HG03432 (cell line): ENCODE results near the gene PRSS56.

Source experiments
- ATAC-seq: cut with Tn5 transposase; IDR thresholded peaks from one replicate; pipeline ENCODE4 v1.9.1; 2021; ENCODE audit warnings: mild to moderate bottlenecking, moderate library complexity; ENCODE audit not compliant: unreplicated experiment

Gene PRSS56

DNA sequence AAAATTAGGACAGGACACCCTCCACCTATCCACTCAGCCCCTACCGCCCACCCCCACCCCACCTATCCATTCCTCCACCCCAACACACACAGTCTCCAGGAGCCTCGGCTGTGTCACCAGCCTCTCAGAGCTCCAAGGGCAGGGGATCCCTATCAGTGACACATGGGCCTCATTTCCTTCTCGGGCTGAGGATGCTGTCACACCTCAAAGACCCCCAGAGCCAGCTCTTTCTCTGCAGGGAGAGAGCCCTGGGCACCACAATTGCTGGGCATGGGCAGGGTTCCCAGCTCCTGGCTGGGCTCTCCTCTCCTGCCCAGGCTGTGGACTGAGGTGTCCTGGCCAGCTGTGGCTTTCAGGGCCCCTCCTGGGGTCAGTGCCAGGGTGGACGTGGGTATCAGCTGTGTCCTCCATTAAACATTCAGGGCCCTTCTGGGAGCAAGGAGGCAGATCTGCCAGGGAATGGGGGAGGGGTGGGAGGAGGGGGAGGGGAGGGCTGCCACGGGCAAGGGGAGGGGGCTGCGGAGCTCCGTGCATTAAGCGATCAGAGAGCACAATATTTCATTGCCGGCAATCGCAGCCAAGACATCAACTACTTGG, 18.3 kb upstream of the PRSS56 start:
- ATAC-seq, result no peak

DNA sequence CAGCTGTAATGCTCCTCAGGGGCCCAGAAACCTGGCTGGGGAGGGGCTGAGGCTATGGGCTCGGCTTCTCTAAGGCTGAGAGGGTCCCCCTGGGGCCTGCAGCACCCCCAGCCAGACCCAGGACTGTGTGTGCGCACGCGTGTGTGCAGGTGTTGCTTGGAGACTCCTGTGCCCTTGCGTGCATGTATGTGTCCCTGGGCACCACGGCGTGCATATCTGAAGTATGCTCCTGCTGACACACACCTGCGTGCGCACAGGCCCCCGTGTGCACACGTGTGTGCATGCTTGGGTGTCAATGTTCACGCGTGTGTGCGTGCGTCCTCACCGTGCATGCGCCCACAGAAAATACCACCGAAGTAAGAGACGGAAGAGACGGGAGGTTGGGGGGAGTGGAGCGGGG, 17.7 kb upstream of the PRSS56 start:
- ATAC-seq, result no peak

DNA sequence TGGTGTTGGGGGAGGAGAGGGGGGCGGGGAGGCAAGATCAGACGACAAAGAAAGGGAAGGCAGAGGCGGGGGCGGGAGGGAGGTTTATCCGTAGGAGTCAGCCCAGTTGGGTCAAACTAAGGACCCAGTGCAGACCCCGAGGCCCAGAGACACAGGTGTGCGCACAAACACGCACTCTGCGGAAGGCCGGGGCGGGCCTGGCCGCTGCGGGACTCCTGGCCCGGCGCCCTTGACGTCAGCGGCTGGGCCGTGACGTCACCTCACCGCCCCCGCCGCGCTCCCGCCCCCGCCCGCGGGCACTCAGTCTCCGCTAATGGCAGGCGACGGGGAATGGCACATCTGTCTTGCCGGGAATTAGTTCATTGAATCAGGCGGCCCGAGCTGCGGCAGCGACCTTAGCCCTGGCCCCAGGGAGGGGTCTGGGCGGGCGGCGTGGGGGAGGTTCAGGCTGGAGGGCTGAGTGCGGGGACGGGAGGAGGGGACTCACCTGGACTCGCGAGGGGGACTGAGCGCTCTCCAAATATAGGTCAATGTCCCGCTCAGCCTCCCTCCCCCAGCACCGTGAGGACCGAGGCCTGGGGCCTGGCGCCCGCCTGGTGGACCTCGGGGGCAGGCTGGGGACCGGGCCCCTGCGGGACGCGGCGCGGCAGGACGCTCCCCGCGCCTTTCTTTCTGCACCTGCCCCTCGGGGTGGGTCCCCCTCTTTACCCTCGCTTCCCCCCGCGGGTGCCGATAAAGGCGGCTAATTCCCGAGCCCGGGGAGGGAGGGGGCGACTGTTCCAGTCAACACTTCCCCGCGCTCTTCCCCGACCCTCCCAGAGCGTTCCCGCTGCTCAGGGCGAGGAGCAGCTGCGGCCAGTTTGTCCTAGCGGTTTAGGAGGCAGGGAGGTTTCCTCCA, 17.0 kb upstream of the PRSS56 start:
- no peak for ATAC-seq

DNA sequence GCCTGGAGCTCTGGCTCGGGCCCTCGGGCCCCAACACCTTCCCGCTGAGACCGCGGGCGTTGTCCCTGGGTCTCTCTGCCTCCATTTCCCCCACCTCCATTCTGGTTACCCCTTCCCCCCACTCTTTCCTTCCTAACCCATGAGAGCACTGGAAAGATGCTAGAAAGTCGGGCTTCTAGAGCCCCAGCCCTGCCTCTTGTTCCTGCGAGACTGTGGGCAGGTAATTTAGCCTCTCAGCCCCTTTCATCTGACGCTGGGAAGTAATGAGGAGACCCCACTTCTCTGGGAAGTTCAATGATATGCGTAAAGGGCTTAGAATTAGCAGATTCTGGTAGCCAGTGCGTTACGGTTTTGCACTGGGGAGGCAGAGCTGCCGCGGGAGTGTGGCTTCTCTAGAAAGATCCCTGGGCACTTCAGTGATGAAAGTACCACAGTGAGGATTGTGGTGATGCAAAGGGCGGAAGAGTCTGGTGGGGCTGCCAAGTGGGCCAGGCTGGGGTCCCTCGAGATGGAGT, 16.3 kb upstream of the PRSS56 start:
- ATAC-seq, result no peak

DNA sequence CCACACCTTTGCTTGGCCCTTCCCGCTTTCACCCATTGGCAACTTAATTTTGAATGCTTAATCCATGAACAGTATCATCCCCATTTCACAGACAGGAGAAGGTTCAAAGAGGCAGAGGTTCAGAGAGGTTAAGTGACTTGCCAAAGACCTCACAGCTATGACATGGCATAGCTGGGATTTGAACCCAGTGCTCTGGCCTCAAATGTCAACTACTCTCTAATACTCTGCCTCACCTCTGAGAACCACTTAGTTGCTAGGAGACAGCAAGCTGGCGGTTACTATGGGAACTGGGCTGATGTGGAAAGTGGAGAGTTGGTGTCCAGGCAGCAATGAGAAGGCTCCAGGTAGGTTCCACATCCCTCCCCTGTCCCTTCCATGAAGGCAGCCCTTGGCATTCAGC, 15.8 kb upstream of the PRSS56 start:
- no peak for ATAC-seq

DNA sequence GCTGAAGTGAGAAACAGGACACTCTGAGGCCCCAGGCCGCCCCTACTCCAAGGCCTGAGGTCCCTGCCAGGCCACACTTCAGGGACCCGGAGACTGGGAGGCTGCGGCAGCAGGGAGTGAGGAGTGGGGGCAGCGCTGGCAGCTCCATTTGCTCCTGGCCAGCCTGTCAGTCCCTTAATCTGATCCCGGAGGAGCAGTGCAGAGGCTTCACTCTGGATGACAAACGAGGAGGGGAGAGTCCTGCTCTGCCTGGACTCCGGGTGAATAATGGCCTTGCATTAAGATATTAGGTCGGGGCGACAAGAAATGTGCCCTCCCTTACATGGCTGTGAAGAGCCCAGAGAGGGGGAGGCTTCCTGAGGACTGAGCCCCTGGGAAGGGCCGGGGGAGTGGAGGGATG, 14.3 kb upstream of the PRSS56 start:
- ATAC-seq, result no peak

DNA sequence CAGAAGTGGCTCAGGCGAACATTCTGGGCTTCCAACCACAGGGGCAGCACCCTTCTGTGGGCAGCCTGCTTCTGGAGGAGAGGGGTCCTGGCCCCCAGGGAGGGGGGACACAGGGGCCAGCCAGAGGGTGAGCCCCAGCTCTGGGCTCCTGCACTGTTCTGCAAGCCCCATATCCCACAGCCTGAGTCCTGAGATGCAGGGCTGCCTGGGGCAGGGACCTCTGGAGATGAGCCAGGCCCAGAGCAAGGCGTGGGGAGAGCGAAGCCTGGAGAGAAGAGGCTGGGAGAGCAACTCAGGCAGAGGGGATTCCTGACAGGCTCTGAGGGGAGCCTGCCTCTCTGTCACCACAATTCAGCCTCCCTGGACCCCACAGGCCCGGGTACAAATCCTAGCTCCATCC, 13.5 kb upstream of the PRSS56 start:
- no peak for ATAC-seq

DNA sequence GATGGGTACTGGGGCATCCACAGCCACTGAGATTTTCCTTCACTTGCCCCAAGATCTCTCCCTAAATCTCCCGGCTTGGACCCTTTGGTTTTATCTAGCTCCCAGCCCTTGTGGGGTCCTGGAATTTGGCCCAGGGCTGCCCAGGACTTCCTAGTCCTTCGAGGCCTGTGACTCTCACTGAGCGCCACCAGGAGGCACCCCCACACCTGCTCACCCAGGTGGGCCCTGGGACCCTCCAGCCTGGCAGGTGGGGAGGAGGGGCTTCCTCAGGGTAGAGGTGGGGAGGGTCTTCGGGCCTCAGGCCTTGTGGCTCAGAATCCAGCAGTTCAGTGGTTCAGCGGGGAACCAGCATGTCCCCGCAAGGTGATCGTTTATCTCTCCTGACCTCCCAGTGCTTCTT, 11.9 kb upstream of the PRSS56 start:
- no peak for ATAC-seq

DNA sequence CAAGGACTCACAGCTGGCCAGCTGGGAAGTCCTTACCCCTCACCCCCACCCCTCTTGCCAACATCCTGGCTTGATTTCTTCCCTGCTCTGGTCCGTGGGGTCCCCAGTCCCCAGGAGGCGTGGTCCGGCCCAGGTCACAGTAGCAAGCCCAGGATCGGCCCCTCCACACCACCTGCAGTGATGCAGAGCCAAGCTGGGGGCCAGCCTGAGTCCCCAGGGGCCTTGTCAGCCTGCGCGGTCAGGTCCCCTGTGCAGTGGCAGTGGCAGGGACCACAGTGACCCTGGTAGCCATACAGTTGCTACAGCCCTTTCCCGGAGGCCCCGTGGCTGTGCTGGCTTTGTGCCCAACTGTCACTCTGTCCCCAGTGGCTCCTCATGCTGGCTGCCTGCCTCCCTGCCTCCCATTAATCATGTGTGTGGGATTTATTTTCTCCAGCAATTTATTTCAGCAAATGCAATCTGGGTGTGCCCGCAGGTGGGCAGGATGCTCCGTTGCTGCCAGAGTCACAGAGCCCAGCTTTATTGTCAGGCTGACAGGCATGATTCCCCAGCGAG, 8.8 kb upstream of the PRSS56 start:
- ATAC-seq, result no peak

DNA sequence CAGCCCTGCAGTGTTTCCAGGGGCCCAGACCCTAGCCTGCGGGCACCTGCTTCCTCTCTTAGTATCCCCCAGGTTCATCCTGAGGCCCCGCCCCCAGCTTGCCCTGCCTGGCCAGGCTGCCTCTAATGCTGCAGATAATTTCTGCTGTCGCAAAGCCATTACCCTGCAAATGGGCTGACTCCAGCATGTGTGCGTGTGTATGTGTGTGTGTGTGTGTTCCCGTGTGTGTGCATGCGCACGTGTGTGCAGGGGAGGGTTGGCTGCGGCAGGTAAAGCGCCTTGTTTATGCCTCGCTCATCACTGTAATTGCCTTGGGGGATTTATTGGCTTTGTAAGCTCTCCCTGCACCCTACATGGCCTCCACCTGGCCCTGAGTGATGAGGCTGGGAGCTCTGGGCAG, 7.6 kb upstream of the PRSS56 start:
- ATAC-seq, result no peak

DNA sequence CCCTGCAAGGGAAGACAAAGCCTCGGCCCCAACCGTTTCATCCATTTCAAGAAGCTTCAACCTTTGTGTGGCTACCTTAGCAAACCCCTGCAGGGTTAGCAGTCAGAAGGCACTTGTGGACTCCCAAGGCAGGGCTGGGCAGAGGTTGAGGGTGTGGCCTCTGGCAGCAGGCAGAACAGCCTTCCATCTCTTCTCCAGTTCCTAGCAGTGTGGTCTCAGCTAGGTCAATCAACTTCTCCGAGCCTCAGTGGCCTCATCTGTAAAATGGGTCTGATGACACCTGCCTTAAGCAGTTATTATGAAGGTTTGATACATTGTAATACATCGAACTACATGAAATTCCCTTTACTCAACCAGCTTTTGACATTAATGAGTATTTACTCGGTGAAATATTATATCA, 6.8 kb upstream of the PRSS56 start:
- ATAC-seq, result no peak

DNA sequence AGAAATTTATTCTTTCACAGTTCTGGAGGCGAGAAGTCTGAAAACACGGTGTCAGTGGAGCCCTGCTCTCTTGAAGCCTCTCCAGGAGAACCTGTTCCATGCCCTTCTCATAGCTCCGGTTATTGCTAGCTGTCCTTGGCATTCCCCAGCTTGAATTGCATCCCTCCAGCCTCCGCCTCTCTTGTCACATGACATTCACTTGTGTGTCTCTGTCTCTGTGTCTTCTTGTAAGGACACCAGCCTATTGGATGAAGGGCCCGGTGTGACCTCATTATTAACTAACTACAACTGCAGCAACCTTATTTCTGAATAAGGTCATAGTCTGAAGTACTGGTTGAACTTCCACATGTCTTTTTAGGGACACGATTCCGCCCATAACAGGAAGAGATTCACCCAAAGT, 4.5 kb upstream of the PRSS56 start:
- no peak for ATAC-seq

DNA sequence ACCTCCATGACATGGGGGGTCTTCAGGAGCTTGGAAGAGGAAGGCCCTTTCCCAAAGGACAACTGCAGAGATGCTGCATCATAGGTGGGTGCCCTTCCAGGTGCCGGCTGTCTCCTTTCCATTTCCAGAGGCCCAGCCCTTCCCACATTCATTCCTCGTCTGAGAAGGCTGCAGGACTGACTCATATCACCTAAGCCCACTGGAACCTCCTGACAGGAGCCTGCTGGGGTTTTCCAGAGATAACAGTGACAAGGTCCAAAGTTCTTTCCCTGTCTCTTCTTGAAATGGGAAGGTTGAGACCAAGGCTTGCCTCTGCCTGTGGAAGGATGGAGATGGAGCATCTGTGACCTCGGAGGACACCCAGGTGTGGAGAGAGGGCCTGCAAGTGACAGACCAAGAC, 3.6 kb upstream of the PRSS56 start:
- ATAC-seq, result no peak

DNA sequence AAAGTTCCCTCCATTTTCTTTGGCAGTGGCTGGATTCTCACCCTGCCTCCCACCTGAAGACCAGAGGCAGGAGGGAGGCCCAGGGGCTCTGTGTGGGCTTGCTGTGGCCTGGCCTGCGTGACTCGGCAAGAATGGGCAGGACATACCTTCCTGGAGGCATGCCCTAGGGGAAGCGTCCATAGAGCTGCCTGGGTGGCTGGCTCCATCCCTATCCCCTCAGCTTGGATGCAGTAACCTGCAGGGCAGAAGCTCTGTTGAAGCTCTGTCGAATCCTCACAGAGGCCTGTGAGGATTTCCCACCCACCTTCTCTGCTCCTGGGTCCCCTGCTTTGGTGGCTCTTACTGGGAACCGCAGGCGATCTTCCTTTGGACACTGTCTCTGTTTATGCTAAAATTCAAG, 1.3 kb upstream of the PRSS56 start:
- no peak for ATAC-seq

DNA sequence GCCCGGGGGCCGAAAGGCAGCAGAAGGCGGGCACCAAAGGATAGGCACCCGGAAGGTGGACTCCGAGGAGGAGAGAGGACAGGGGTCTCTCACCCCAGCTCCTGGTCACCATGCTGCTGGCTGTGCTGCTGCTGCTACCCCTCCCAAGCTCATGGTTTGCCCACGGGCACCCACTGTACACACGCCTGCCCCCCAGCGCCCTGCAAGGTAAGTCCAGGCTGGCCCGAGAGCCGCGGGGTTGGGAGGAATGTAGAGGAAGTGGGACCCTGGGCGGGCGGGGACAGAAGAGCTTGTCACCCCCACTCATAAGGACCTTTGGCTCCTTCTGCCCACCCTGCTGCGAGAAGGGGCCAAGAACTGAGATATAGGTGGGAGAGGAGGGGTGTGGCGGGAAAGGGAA, 301 bp downstream of the PRSS56 start:
- ATAC-seq, result no peak

DNA sequence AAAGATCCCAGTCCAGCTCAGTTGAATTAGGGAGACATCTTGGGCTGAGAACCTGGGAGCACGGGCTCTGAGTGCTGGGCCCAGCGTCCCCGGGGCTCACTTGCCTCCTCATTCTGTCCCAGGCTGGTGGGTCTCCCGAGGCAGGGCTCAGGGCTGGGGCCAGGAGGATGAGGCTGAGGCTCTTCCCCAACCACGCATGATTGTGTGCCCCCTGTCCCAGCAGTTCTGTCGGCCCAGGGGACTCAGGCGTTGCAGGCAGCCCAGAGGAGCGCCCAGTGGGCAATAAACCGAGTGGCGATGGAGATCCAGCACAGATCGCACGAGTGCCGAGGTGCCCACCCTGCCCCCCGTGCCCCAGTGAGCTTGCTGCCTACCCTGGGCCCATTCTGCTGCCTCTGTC, 910 bp downstream of the PRSS56 start:
- ATAC-seq, result no peak

DNA sequence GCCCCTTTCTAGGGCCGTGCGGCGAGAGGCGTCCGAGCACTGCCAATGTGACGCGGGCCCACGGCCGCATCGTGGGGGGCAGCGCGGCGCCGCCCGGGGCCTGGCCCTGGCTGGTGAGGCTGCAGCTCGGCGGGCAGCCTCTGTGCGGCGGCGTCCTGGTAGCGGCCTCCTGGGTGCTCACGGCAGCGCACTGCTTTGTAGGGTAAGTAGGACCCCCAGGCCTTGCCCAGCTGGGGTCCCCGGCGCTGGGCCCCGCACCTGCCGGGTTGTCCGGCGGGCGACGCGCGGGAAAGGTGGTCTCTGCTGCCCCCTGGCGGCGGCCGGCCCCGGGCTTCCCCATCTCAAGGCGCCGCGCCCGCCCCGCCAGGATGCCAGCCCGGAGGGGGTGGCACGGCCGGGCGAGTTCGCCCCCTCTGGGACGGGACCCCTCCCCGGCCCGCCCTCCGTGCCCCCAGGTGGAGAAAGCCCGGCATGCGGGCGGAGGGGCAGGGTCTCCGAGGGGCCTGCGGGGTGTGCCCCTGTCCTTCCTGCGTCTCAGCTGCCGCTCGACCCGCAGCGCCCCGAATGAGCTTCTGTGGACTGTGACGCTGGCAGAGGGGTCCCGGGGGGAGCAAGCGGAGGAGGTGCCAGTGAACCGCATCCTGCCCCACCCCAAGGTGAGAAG, 1.9 kb downstream of the PRSS56 start:
- ATAC-seq, result no peak

DNA sequence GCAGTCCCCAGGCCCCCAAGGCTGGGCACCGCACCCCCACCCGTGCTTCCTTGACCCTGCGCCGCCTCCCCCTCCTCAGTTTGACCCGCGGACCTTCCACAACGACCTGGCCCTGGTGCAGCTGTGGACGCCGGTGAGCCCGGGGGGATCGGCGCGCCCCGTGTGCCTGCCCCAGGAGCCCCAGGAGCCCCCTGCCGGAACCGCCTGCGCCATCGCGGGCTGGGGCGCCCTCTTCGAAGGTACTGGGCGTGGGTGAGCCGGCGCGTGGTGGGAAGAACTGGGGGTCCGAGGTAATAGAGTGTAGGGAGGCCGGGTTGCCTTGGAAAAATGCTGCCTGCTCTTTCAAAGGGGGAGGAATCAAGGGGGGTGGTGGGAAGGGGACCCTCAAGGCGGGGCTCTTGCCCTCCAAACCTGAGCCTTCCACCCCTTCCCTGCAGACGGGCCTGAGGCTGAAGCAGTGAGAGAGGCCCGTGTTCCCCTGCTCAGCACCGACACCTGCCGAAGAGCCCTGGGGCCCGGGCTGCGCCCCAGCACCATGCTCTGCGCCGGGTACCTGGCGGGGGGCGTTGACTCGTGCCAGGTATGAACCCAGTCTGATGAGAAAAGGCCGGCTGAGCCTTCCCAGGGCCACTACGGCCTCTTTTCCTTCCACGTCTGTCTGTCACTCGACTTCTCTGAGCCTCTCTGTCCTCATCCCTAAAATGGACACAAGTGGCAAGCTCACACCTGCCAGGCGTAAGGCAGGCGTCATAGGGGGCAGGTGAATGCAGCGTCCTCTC, 2.6 kb downstream of the PRSS56 start:
- ATAC-seq, result no peak

DNA sequence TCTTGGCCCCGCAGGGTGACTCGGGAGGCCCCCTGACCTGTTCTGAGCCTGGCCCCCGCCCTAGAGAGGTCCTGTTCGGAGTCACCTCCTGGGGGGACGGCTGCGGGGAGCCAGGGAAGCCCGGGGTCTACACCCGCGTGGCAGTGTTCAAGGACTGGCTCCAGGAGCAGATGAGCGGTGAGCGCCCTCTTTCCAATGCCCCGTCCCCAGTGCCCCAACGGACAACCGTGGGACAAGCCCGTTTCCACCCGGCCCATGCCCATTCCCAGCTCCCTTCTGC, 3.2 kb downstream of the PRSS56 start:
- no peak for ATAC-seq

DNA sequence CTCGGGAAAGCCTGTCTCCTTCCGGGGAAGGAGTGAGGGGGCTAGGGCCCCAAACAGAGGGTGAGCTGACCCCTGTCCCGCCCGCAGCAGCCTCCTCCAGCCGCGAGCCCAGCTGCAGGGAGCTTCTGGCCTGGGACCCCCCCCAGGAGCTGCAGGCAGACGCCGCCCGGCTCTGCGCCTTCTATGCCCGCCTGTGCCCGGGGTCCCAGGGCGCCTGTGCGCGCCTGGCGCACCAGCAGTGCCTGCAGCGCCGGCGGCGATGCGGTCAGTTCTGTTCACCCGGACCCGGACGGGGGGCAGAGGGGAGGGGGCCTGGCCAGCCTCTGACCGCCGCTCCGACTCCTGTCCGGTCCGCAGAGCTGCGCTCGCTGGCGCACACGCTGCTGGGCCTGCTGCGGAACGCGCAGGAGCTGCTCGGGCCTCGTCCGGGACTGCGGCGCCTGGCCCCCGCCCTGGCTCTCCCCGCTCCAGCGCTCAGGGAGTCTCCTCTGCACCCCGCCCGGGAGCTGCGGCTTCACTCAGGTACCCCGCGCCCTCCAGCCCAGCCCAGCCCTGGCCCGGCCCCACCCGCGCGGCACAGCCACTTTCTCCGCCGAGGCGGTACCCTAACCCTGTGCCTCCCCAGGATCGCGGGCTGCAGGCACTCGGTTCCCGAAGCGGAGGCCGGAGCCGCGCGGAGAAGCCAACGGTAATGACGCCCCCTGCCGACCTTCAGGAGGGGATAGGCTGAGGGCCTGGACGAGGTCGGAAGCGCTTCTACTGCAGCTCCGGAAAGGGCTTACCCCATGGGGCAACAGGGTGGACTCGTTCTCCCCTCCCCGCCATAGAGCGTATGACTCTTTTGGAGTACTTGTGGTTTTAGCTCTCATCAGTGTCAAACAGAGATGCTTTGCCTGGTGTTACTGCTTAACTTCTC, 3.8 kb downstream of the PRSS56 start:
- ATAC-seq, result no peak
